Activated CD4-positive, CD25-positive, alpha-beta regulatory T cell (primary cell): Measurements from ENCODE around the gene SNX13.
A peak's percentile ranks its signal among the peaks of the same experiment; 100 is the strongest.

Experiments
- DNase-seq, 4 experiments: peaks; one replicate each; lab custom pipeline; 2025; lab: John Stamatoyannopoulos, UW

The SNX13 gene

GRCh38 chr7:17944720-17945119 is 4.4 kb upstream of the SNX13 start:
- DNase-seq, result no peak

GRCh38 chr7:17943006-17943405 is 2.7 kb upstream of the SNX13 start:
- no peak for DNase-seq

GRCh38 chr7:17942231-17942630 is 1.9 kb upstream of the SNX13 start:
- no peak for DNase-seq

DNA sequence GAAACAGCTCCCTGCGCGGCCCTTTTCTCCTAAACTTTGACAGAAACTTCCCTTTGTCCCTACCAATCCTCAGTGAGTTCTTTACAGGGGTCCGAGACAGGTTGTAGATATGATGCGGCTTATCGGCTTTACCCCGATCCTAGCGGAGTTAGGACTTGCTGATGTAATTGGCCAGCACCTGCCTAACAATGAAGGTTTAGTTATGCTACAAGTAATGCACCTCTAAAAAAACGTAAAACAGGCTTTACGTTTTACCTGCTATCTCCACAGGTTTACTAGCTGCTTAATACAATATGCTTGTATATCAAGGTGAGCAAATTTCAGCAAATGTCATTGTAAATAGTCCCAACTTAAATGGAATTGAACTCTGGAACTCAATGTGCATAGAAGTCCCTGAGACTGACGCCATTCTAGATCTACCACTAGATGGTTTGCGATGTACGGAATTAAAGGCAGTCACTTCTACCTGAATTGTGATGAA is 697 bp upstream of the SNX13 start:
- no peak for DNase-seq

DNA sequence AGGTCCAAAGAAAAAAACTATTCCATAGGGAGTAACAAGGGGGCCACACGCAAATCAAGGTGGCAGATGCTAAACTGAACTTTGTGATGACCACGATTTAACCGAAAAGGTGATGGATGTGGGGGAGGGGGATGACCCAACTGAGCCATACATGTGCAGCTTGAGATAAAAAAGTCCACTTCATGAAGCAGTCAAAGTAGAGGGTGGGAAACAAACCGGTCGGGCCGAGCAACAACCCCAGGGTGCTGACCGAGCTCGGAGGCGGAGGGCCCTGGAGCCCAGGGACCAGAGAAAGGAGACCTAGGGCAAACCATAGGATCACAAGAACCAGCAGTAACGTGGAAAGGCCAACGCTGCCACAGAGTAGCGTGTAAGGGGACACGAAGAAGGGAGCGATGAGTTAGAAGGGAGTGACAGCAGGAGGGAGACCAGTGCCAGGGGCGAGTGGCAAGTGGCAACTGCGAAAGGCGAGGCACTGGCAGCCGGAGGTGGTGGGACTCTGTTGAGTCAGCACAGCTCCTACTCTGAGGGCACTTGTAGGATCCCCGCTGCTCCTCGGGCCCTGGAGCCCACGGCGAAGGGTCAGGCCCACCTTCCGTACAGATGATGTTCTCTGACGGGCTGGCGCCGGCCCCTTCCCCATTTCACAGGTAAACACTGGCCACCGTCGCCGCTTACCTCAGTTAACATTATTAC is 540 bp downstream of the SNX13 start:
- DNase-seq, result peak in 2 of 4 experiments; percentile 13 to 32

GRCh38 chr7:17939211-17939605 is 1.1 kb downstream of the SNX13 start:
- DNase-seq, result no peak

DNA sequence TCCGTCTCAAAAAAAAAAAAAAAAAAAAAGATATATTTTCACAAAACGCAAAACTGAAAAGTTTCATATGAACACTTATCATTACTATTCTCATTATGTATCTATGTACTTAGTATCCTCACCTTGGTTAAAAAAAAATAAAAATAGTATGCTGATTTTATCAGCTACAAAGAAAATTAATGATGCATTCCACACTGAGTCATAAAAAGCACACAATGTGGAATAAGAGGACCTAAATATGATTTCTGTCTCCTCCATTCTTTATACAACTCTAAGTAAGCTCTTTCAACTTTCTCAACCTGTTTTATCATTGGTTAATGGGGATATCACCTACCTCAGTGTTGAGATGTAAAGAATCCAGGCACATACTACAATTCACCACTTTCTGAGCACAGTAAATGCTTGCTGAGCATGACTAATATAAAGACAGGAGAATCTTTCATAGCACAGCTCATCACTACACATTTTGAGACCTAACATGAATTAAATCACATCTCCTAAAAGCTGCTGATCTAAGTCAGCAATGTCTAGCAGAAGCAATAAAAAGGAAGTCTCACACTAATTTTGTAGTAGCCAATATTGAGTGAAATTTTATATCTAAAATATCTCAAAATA is 2.7 kb downstream of the SNX13 start:
- no peak for DNase-seq

DNA sequence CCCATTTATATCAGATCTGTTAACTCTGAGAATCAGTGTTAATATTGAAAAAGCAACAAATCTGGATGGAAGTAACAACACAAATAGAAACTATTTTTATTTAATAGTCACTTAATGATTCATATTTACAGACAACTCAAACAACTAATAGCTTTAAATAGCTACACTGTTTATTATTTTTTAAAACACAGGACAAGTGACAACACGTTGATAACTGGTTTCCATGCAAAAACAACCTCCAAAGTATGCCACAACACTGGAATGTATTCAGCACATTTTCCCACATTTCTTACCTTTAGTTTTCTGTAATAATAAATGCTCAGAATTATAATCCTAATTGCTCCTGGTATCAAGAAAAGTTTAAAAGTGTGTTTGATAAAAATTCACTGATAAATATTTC is 4.0 kb downstream of the SNX13 start:
- DNase-seq, result no peak

- DNase-seq, result no peak
Measured at GRCh38 chr7:17934612-17935240, 5.6 kb downstream of the SNX13 start.

- no peak for DNase-seq
Measured at GRCh38 chr7:17934094-17934493, 6.2 kb downstream of the SNX13 start.

DNA sequence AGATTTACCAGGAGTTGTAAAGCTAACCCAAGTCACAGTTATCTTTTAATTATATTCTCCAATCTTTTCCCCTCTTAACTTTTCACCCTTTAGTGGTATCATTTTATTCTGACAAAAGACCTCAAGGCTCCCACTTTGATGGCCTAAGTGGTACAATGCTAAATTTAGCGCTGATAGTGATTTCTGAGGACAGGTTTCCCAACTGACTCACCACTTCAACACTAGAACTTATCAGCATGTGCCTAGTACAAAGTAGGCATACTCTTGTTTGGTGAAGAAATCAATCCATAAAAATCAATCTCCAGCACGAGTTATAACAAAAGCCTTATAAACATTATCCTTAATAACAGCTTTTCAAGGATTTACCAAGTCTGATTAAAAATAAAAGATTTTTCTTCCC is 7.5 kb downstream of the SNX13 start:
- no peak for DNase-seq

GRCh38 chr7:17931069-17931468 is 9.2 kb downstream of the SNX13 start:
- no peak for DNase-seq

DNA sequence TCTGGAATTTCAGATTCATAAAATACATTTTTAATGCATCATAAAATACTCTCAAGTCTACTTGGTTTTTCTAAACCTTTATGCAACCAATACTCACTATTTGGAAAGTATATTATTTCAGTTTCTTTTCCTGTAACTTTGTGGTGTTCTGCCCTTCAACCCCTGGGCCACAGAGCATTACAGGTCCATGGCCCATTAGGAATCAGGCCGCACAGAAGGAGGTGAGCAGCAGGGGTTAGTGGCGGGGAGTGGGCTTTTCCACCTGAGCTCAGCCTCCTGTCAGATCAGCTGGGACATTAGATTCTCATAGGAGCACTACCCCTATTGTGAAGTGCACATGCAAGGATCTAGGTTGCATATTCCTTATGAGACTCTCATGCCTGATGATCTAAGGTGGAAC is 9.7 kb downstream of the SNX13 start:
- DNase-seq, result no peak

DNA sequence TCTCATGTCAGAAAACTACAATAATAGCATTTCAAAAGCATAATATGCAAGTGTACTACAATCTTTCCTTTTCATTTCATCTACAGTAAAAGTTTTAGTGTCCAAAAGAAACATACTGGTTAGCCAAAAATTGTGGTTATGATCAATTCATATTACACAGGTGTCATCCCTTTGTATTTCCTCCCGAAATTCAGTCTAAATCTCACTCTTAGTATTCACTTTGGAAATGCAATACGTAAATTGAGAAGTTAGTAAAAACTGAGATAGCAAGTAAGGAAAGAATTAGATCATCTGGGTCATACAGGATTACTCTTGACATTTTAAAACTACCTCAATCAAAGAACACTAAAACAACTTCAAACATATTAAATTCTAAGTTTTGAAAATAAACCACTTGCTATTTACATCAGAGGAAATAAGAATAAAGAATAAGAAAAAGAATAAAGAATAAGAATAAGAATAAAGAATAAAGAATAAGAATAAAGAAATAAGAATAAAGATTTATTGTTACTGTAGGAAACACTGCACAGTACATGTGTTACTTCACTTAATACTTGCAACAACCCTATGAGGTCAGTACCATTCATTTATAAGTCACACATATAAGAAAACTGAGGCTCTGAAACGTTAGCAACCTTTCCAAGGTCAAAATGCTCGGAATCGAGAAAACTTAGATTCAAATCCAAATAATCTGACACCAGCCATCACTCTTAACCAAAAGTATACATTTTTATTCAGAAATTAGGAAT is 10.5 kb downstream of the SNX13 start:
- DNase-seq, result no peak

DNA sequence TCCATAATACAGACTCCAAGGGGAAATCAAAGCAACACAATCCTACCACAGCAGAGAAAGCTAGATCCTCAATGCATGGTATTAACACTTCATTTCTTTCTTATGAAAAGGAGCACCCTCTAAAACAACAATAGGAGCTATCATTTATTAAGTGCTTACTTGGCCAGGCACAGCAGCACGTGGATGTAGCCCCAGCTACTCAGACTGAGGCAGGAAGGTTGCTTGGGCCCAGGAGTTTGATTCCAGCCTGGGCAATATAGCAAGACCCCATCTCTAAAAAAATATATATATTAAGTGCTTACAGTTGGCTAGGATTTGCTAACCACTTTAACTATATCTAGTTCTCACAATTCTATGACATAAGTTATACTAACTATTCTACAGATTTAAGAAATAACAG is 12.2 kb downstream of the SNX13 start:
- no peak for DNase-seq

DNA sequence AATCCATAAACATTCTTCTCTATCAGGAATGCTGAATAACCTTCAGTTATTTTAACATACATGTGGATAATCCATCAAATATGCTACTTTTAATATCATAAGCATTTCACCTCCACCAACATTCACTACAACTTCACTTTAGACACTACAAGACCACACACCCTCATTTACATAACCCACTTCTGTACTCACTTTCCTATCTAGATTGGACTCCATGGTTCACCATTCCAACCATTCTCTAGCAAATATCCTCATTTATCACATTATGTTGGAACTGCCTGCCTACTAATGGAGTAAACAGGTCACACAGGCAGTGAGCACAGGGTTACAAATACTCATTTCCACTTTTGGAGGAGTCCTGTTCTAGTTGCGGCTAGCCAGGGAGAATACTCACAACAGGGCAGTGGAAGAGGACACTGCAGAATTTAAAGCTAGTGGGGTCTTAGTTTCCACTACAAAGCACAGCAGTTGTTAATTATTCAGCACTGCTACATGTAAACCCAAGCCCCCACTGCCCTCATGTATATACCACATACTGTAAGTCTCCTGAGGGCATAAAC is 18.4 kb downstream of the SNX13 start:
- no peak for DNase-seq

GRCh38 chr7:17917842-17918241 is 22.5 kb downstream of the SNX13 start:
- no peak for DNase-seq

DNA sequence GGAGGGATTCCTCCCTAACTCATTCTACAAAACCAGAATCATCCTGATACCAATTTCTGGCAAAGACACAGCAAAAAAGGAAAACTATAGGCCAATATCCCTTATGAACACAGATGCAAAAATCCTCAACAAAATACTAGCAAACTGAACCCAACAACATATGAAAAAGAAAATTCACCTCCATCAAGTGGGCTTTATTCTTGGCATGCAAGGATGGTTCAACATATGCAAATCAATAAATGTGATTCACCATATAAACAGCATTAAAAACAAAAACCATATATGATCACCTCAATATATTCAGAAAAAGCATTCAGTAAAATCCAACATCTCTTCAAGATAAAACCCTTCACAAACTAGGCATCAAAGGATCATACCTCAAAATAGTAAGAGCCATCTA is 23.5 kb downstream of the SNX13 start:
- DNase-seq, result no peak

- no peak for DNase-seq
Measured at GRCh38 chr7:17915796-17916195, 24.5 kb downstream of the SNX13 start.

DNA sequence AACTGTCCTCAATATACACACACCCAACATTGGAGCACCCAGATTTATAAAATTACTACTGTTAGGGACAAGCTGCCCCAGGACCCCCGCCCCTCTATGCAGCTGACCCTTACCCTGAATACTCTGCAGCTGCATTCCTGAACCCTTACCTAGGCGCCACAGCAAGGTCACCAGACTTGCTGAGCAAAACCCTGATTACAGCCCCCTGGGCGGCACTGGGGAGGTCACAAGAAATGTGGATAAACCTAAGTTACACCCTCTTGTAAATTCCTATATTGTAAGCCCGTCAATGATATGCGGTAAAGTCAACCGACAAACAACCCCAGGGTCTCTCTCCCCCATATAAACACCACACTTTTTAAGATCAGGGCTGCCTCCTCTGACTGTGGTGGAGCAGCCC is 25.1 kb downstream of the SNX13 start:
- no peak for DNase-seq

DNA sequence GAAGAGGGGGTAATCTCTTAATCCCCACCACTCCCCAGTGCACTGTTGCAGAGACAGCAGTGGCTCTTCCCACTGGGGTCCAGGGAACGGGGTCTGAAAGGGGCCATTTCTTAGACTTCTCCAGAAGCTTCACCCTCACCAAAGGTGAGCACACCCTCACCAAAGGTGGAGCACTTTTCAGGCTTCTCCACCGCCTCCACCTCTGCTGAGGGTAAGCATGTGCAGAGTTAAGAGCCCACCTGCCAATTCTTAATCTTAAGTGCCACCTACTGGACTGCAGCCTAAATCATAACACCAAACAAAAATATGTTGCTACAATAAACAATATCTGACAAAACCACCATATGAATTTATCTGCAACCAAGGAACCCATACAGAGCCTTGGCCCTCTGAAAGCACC is 27.0 kb downstream of the SNX13 start:
- DNase-seq, result no peak

GRCh38 chr7:17912536-17913235 is 27.6 kb downstream of the SNX13 start:
- no peak for DNase-seq
